Fibroblast of skin of abdomen (primary cell): ENCODE data around the gene RRAD.
A peak's percentile ranks its signal among the peaks of the same experiment; 100 is the strongest.
"Not testable (repeated sequence)": the region's sequence is repeated elsewhere in the genome, so short reads cannot be mapped to it uniquely, and the experiment has no call there.

Source experiments
- DNase-seq: peaks from one replicate; pipeline ENCODE4 v3.0.0-alpha.2; 2013

RRAD gene

GRCh38 chr16:66950971-66951790 lies 25.8 kb upstream of the RRAD start:
- no peak for DNase-seq

- no peak for DNase-seq
These were observed 25.1 kb upstream of the RRAD start for GRCh38 chr16:66950437-66950836.

GRCh38 chr16:66949472-66949871 lies 24.1 kb upstream of the RRAD start:
- DNase-seq = no peak

DNA sequence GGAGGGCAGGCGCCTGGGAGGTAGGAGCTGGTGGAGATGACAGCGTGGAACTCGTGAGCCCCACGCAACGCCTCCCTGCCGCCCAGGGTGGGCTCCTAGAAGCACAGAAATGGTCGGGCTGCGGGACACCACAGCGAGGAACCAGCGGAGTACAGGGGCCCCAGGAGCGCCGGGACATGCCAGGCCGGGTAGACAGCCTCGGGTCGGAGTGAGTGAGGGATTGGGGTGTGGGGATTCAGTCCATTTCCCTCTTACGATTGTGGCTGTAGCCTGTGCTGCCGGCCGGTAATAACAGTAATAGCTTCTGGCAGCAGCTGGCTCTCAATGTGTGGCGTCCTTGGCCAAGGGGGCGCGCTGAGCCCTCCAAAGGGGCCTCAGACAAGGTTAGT lies 23.5 kb upstream of the RRAD start:
- DNase-seq = no peak

DNA sequence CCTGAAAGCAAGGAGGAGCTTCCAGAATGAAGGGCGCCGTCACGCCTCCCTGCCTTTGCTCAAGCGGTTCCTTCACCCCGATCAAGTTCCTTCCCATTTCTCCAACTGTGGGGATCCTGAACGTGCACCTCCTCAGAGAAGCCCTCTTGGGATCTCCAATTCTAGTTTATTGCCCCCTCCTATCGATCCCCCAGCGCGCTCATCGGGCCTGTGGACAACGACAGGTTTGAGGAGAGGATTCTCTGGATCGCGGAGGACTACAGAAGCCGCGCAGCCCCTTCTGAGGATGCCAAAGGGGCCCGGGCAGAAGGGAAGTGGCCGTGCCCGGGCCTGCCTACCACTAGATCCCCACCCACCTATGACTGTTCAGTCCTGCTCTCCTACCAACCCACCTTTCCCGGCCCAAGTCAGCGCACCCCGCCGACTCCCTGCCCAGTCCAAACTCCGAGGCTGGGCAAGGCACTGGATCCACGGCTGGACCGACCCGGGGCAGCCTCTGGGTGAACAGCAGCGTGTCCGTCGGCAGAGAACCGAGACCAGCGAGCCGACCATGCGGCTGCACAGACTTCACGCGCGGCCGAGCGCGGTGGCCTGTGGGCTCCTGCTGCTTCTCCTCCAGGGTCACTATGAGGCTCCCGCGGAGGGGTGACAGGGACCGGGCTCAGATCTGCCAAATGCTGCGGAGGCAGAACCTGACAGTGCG lies 22.9 kb upstream of the RRAD start:
- DNase-seq = no peak

GRCh38 chr16:66947302-66948065 lies 22.1 kb upstream of the RRAD start:
- peak; percentile 74 for DNase-seq

GRCh38 chr16:66946974-66947301 lies 21.6 kb upstream of the RRAD start:
- no peak for DNase-seq

- no peak for DNase-seq
These were observed 21.2 kb upstream of the RRAD start for GRCh38 chr16:66946541-66946940.

GRCh38 chr16:66945939-66946338 lies 20.6 kb upstream of the RRAD start:
- DNase-seq = no peak

DNA sequence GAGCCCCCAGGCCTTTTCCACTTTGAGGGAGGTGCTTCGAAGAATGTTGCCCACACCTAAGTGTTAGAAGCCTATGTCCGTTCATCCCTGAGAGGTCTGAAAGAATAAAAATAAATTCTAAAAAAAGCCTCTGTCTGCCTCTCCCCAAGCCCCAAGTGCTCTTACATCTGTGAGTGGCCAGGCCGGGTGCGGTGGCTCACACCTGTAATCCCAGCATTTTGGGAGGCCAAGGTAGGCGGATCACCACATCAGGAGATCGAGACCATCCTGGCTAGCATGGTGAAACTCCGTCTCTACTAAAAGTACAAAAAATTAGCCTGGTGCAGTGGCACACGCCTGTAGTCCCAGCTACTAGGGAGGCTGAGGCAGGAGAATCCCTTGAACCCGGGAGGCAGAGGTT lies 19.6 kb upstream of the RRAD start:
- DNase-seq = not testable (repeated sequence)

DNA sequence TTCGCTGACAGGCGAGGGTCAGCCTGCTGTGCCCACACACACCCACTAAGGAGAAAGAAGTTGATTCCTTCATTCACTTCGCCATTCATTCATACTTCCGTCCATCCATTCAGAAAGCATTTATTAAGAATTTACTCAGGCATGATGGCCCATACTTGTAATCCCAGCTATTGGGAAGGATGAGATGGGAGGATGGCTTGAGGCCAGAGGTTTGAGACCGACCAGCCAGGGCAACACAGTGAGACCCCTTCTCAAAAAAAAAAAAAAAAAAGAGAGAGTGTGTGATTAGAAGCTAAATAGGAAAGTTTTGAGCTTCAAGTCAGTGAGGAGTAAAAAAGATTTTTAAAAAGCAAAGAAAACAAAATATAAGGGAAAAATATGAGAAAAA lies 18.7 kb upstream of the RRAD start:
- no peak for DNase-seq

DNA sequence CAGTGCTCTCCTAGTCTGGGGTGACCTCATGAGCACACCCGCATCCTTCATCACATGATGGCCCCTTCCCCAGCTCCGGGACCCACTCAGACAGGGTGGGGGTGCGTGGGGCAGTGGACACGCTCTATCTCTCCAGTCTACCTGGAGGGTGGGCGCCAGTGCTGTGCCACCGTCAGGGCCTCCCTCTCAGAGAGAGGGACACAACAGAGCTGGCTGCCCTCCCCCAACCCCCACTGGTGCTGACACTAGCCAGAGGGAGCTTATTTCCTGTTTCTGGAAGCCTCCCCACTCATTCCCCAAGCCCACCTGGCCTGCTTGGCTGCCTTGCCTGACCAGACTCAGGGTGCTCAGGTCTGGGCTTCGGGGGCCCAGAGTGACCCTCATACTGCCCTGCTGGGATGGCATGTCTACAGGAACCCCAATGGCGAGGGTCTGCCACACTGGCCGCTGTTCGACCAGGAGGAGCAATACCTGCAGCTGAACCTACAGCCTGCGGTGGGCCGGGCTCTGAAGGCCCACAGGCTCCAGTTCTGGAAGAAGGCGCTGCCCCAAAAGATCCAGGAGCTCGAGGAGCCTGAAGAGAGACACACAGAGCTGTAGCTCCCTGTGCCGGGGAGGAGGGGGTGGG lies 18.2 kb upstream of the RRAD start:
- no peak for DNase-seq

GRCh38 chr16:66942981-66943380 lies 17.6 kb upstream of the RRAD start:
- no peak for DNase-seq

GRCh38 chr16:66940236-66940635 lies 14.9 kb upstream of the RRAD start:
- no peak for DNase-seq

GRCh38 chr16:66939366-66939765 lies 14.0 kb upstream of the RRAD start:
- DNase-seq = no peak

DNA sequence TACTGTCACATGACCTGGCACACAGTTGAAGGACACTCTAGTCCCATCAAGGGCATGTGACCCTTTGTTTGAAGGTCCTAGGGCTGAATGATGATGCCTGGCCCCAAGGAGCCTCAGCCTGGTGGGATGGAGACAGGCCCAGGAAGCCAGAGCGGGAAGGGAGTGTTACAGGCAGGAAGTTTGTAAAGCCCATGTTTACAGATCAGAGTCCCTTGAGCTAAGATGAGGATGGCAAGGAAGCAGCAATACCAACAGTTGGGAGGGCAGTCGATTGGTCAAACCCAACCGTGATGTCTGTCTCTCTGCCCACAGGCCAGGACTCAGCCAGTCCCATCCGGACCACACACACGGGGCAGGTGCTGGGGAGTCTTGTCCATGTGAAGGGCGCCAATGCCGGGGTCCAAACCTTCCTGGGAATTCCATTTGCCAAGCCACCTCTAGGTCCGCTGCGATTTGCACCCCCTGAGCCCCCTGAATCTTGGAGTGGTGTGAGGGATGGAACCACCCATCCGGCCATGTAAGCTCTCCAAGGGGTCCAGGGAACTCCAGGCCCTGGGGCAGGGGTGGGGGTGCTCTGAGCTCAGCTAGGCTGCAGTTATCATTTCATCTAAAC lies 12.5 kb upstream of the RRAD start:
- no peak for DNase-seq

DNA sequence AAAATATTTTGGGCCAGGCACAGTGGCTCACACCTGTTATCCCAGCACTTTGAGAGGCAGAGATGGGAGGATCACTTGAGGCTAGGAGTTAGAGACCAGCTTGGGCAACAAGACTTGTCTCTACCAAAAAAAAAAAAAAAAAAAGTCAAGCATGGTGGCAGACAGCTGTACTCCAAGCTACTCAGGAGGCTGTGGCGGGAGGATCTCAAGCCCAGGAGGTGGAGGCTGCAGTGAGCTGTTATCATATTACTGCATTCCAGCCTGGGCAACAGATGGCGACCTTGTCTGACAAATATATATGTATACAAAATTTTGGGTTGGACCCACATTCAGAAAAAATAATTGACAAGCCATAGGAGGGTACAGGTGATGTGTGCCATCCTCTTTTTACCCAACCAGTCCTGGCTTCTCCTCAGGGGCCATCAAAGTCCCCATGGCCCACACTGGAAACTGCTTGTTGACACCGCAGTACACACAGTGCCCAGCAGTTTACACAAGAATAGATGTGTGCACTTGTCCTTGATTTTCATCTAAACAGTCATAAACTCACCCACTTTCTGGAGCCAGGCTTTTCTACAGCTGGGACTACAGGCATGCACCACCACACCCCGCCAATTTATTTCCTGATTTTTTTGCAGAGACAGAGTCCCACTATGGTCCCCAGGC lies 11.7 kb upstream of the RRAD start:
- DNase-seq = no peak

DNA sequence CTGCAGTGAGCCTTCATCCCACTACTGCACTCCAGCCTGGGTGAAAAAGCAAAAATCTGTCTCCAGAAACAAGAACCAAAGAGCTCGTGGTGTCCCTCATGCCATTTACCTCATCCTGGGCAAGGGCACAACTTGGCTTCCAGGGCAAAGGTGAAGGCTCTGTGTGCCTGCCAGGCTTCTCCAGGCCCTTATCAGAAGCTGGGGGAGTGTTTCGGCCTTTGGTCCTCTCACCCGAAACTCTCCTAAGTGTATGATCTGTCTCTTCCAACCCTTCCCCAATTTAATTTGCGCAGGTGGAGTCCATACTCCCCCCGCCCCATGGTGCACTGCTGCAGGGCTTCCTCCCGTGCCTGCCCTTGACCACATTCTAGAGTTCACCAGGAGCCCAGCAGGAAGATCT lies 11.1 kb upstream of the RRAD start:
- DNase-seq = no peak

DNA sequence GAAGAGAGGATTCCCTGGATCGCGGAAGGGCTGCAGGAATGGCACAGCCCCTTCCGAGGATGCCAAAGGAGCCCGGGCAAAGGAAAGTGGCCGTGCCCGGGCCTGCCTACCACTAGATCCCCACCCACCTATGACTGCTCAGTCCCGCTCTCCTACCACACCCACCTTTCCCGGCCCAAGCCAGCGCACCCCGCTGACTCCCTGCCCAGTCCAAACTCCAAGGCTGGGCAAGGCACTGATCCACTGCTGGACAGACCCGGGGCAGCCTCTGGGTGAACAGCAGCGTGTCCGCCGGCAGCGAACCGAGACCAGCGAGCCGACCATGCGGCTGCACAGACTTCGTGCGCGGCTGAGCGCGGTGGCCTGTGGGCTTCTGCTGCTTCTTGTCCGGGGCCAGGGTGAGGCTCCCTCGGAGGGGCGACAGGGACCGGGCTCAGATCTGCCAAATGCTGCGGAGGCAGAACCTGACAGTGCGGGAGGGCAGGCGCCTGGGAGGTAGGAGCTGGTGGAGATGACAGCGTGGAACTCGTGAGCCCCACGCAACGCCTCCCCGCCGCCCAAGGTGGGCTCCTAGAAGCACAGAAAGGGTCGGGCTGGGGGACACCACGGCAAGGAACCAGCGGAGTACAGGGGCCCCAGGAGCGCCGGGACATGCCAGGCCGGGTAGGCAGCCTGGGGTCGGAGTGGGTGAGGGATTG lies 10.1 kb upstream of the RRAD start, which contains the start of gene CES2:
Gene CES2, plus strand, starts transcription at position 203 of the 698 bp plus-strand sequence. Its CDS starts 120 bp downstream, at position 323.
- no peak for DNase-seq

DNA sequence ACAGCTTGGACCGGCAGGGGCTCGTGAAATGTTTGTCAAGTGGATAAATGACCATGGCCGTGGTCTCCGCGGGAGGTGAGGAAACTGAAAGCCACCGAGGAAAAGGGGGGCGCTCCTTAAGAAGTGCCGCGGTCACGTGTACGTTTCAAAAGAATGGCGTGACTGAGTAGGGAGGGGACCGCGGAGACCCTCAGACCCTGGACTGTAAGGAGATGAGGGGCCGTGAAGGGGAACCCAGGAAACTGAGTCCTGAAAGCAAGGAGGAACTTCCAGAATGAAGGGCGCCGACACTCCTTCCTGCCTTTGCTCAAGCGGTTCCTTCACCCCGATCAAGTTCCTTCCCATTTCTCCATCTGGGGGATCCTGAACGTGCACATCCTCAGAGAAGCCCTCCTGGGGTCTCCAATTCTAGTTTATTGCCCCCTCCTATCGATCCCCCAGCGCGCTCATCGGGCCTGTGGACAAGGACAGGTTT lies 9.5 kb upstream of the RRAD start:
- not testable (repeated sequence) for DNase-seq
